ENCODE results near the gene TNFRSF8.

GRCh38 chr1:12100071-12100470 is 37.0 kb downstream of the TNFRSF8 start:
- TF ChIP-seq CTCF (IDR thresholded peaks at IDR 0.05): no peak
- no peak for TF ChIP-seq POLR2A (IDR thresholded peaks at IDR 0.05)
- no peak for TF ChIP-seq EP300 (IDR thresholded peaks at IDR 0.05)
